ENCODE results near the gene SPHKAP.
"Not testable (repeated sequence)": the region's sequence is repeated elsewhere in the genome, so short reads cannot be mapped to it uniquely, and the experiment has no call there.

Gene SPHKAP

DNA sequence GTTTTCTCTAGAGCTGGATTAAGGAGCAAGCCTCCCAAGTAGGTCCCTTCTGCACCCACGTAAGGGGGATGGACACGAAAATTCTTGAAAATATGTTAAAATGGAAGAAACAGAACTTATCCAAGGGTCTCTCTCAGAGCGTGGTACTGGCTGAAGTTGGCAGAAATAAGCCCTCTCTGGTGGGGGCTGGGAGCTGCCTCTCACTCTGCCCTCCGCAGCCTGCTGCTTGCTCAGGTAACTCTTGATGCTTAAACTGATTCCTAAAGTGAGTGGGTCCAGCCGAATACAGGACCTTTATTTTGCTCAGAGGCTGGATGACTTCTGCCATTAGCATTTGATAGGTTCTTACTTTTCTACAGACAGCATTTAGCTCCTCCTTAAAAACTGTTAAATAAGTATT lies 78.1 kb downstream of the SPHKAP start:
- no peak for DNase-seq (ENCODE audit: low read depth)

DNA sequence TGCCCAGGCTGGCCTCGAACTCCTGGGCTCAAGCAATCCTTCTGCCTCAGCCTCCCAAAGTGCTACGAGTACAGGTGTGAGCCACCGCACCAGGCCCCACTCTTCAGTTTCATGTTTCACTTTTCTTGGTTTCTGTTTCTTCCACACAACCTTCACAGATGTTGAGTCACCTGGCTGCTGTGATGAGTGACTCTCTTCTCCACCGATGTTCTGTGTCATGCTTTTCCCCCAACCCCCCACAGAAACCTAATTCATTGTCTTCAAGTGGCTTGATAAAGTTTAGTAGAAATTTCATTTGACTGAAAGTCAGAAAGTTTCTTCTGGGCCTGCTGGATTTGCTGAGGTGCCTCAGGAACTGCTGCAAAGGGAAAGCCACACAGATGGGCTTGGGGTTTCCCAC lies 78.5 kb downstream of the SPHKAP start:
- DNase-seq (ENCODE audit: low read depth) = no peak

DNA sequence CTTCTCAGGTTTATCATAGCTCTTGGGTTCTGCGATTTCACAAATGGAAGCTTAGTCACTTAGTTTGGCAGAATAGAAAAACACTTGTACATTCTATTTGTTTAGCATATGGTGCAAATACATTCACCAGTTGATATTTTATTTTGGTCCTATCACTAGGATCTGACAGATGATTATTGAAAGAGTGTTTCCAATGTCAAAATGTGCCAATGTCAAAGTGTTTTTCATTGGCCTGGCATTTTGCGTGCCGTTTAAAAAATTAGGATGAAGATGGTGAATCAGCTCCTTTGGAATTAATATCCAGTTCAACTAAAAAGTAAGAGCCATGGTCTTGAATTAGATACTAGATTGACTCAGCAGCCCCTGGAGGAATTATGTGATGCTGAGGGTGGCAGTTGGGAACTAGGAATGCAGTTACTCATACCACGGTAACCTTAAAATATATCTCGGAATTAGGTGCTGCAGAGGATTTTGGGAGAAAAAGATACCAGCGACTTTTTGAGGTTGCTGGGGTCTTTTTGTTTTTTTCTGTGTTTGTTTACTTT lies 87.0 kb downstream of the SPHKAP start:
- DNase-seq (ENCODE audit: low read depth) = no peak

DNA sequence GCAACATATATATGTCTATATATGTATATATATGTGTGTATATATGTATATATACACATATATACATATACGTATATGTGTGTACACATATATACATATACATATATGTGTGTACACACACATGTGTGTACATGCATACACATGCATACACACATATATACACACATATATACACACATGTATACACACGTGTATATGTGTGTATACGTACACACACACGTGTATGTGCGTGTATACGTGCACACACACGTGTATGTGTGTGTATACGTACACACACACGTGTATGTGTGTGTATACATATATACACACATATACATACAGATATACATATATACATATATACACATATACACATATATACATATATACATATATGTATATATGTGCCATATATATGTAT lies 89.4 kb downstream of the SPHKAP start:
- no peak for DNase-seq (ENCODE audit: low read depth)

DNA sequence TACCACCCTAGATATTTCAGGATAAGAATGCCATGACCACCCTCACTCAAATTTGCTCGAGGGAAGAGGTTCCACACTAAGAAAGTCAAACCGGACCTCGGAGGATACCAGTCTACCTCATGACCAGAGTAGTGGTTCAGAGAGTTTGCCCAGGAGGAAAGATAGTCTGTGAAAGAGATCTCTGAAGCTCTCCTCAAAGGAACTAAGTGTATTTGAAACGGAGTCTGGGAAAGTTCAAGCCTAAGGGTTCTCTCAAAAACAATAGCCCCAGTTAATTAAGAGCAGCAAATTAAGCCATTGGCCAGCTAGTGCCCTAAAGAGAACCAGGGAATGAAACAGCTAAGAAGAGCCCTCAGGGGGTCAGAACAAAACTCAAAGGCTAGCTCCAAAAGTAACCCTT lies 94.9 kb downstream of the SPHKAP start:
- no peak for DNase-seq (ENCODE audit: low read depth)

DNA sequence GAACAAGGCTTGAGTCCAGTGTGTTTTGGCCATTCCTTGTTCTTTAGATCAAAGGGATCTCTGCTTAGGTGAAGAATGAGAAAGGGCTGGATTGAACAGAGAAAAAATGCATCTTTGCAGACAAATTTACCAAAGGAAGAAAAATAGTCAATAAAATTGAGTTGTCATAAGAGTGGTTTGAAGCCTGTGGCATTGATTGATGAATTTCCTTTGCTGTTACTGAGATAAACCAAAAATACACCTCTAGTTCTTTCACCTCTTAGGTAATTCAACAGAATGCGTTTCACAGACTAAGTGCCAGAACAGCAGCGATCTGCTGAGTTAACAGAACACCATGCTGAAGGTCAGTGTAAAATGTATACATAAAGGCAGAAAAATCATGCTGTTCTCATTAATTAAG lies 96.8 kb downstream of the SPHKAP start:
- no peak for DNase-seq (ENCODE audit: low read depth)

DNA sequence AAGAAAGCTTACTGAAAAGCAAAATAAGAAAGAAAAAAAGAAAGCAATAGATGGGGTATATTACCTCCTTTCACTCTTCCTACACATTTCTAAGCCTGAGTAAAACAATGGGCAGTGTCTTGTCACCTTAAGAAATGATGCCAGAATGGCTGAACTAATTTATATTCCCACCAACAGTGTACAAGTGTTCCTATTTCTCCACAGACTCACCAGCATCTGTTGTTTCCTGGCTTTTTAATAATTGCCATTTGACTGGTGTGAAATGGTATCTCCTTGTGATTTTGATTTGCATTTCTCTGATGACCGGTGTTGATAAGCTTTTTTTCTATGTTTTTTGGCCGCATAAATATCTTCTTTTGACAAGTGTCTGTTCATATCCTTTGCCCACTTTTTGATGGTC lies 98.4 kb downstream of the SPHKAP start:
- DNase-seq (ENCODE audit: low read depth) = no peak

DNA sequence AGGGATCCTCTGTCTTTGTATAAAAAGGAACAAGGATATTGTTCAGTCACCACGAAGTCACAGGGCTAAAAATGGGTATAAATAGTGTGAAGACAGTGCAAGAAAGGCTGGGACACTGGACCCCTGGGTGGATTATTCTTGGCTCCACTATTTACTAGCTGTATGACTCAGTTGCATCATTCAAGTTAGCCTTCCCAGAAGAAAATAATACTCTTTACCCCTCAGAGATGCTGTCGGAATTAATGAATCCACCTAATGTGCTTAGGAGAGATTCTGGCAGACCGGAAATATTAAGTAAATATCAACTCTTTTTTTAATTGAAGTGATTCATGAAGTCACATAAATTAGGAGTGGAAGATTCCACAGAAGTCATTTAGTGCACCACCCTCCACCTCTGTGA lies 98.9 kb downstream of the SPHKAP start:
- no peak for DNase-seq (ENCODE audit: low read depth)

DNA sequence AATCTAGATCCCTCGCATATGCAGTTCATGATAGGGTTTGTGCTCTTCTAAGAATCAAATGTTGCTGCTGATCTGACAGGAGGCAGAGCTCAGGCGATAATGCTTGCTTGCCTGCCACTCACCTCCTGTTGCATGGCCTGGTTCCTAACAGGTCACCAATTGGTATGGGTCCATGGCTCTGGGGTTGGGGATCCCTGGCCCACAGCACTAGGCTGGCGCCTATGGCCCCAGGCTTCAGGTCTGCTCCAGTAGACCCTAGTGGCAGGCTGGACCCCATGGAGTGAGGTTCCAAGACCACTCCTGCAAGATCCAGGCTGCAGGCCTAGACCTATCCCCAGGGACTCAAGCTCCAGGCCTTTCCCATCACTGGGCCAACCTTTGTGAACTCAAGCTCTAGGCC lies 102.3 kb downstream of the SPHKAP start:
- no peak for DNase-seq (ENCODE audit: low read depth)

DNA sequence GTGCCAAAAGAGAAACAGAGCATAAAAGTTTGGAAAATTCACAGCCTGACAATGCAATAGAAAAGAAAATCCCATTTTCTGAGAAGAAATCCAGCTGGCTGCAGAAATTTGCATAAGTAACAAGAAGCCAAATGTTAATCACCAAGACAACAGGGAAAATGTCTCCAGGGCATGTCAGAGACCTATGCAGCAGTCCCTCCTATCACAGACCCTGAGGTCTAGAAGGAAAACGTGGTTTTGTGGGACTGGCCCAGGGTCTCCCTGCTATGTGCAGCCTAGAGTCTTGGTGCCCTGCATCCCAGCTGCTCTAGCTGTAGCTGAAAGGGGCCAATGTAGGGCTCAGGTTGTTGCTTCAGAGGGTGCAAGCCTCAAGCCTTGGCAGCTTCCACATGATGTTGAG lies 104.8 kb downstream of the SPHKAP start:
- DNase-seq (ENCODE audit: low read depth) = not testable (repeated sequence)

DNA sequence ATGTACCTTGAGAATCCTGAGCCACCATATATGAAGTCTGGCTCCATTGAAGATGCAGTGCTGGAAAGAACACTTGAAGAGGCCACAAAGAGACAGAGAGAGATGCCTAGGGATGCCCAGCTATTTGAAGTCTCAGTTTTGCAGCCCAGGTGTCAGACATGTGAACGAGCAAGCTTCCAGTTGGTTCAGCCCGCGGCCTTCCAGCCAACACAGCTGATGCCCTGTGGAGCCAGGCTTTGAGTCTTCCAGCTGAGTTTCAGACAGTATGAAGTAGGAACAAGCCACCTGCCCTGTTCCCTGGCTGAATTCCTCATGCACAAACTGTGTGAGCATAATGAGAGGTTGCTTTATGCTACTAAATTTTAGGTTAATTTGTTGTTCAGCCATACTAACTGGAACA lies 108.8 kb downstream of the SPHKAP start:
- DNase-seq (ENCODE audit: low read depth) = no peak

DNA sequence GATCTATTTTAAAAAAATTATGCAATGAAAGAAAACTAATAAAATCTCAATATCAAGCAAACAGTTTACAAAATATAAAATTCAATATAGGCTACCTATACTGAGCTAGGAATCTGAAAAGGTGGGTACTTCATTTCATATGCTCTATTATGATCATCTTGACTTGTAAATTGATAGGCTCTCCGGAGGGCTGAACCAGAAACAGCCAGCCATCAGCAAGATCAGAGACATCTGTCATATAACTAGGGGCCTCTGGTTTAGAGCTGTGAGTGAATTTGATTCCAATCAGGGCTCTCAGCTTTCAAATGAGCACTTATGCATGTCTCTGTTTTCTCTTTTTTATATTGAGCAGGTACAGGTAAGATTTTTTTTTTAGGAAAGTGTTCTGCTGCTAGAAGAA lies 114.2 kb downstream of the SPHKAP start:
- DNase-seq (ENCODE audit: low read depth) = no peak

DNA sequence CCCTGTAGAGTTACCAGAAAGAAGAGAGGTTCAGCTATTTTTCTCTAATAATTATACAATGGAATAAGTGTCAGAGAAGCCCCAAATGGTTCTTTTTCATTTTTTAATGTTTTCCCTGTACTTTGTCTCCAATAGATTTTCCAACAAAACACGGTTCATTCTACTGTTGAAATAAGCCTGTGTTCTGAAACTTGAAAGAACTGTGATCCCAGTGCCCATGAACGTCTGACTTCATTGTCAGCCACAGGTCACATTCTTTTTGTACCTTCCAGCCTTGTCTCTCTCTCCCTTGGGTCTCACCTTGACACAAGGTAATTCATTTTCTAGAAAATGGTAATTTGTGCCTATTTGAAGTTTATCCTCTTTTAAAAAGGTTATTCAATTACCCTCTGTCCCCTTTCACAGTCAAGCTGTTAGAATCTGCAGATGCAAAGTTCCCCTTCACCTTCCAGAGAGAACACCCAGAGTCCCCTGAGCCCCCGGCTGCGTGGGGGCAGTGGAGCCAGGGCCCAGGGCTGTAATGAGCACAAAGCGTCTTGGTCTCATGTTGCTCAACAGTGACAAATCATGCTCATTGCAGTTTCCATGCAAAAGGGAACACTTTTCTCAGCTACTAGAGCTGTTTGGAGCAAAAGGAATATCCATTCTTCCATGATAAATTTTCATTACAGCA lies 115.2 kb downstream of the SPHKAP start:
- DNase-seq (ENCODE audit: low read depth) = no peak

DNA sequence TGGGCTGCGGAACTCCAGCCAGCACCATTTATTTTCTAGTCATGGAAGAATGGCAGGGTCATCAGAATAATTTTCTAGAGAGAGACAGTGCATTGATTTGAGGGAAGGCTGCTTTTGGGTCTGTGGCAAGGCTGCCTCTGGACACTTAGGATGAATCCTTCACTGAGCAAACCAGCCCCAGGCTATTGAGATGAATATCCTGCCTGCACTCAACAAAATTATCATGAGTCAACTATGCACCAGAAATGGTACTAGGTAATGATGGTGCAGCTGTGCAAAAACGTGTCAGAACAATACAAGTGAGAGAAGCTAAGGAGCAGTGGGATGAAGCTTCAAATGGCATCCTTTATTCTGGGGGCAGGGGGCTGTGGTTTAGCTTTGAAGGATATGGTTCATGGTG lies 115.8 kb downstream of the SPHKAP start:
- no peak for DNase-seq (ENCODE audit: low read depth)

DNA sequence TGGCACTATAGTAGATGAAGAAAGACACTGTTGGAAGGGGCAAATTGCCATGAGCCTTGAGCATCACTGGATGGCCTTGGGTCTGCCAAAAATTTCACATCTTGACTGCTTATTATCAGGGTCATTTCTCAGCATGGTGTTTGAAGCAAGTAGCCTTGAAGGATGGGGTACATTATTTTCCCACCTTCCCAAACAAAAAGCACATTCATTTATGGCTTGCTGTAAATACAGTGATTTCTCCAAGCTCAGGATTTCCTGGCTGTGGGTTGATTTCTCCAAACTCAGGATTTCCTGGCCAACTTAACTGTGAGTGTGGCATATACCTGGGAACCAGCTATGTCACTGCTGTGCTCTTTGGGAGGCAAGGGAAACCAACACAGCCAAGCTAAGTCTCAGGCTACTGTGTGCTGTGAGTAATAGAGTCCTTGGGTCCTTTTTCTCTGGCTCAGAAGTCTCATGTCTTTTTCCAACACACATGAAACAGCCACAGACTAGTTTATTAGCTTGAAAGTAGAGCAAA lies 116.6 kb downstream of the SPHKAP start:
- DNase-seq (ENCODE audit: low read depth) = no peak

DNA sequence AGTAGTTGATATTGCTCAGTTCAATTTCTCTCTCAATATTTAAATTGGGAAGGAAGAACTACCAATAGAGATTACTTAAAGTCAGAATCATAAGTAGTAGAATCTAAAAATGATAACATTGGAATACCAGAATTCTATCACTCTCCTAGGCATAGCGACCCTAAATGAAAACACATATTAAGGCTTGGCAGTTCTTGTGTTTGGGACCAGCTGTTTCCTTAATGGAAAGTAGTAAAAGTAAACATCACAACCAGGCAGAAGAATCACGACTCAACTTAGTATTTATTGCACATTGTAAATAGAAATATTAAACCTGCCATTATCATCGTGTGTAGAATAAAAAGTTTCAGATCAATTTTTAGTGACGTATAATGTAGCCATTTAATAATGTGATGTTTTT lies 117.5 kb downstream of the SPHKAP start:
- no peak for DNase-seq (ENCODE audit: low read depth)

DNA sequence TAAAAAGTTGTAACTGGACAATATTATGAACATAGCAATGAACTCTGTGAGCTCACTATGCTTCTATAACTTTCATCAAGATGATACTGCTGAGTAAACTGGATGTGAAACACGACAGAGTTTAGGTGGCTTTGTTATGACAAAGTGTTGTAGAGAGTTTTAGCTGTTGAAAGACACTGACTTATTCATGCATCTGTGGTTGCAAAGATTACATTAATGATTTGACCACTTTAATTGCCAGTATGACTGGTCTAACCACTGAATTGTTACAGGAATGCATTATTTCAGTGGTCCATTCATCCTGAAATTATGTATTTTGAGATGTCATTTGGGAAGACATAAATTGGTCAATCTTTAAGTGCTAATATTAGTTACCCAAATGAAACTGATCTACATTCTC lies 117.9 kb downstream of the SPHKAP start:
- no peak for DNase-seq (ENCODE audit: low read depth)

DNA sequence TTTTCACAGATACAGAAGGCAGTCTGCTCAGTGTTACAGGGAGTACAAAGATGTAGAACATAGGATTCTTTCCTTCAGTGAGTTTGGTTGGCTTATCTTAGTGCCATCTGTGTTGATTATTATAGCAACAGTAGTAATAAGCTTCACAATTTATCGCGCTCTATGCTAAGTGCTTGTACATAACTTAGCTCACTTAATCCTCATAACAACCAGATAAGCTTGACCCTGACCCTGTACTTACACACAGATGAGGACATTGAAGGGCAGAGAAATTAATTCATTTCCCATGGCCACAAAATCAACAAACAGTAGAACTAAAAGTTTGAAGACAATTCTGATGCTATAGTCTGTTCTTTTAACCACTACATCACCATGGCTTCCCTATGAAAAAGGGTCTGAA lies 121.8 kb downstream of the SPHKAP start:
- no peak for DNase-seq (ENCODE audit: low read depth)

DNA sequence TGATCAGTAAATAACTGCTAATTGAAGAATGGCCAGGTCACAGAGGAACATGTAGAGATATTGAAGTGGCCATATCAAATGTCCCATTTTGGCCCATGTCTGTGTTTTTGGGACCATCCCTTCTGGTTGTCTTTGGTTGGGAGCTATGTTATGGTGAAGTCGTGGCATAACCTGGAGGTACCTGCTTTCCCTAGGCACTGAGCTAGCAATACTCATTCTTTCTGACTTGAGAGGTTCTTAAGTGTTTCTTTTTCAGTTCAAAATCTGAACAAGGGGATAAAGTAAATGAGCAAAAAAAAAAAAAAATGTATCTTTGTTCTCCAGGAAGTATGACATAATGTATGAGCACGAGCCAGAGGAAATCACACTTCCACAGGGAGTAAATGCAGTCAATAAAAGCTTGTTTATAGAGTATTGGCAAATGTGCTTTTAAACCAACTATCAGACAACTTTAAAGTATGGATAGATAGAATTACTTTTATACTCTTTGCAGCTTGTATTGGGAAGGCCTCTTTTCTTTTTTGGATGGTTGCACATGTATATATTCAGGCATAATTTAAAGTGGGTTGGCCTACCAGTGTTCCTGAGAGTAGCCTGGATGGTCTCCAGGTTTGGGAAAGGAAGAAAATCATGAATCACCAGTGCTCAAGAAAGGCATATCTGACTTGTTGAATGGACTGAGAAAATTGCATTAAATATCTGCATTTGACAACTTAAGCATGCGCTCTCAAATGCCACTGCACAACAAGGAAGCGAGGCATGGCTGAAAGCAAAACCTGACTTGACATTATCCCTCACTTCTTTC lies 125.0 kb downstream of the SPHKAP start:
- no peak for DNase-seq (ENCODE audit: low read depth)

DNA sequence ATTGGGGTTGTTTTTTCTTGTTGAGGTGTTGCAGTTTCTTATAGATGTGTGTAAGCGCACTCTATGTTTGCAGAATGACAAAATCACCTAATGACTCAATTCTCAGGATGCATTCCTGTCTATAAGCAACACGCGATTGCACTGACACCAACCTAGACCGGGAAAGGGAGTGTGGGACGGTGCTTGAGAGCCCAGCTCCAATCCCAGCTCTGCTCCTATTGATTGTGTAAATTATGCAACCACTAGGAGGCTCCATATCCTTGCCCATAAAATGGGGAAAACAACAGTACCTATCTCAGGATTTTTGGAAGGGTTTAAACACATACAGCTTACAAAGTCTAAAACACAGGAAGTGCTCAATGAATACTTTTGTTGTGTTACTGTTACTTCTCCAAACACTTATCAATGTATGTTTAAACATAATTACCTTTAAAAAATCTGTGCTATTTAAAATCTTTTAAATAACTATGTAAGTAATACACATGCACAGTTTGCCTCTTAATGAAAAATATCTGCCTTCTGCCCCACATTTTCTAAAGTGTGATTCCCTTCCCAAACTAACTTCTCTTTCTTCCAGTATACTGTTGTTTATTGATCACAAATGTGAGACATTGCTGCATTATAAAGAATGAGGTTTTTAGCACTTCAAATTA lies 132.5 kb downstream of the SPHKAP start:
- DNase-seq (ENCODE audit: low read depth) = no peak

DNA sequence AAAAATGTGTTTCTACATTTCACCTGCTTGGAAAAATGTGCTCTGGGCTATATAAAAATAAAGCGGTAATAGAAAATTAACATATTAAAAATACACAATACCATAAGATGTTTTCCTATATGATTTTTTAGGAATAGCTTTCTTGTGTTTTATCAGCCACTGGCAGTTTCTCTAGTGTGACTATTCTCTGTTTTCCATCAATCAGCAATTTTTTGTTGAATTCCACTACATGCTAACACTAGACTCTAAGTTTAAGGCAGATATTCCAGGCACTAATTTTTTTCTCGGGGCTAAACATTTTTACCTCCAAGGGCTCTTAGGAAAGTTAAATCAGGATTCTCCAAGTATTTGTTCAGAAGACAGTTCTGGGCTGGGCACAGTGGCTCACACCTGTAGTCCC lies 140.5 kb downstream of the SPHKAP start:
- no peak for DNase-seq (ENCODE audit: low read depth)

DNA sequence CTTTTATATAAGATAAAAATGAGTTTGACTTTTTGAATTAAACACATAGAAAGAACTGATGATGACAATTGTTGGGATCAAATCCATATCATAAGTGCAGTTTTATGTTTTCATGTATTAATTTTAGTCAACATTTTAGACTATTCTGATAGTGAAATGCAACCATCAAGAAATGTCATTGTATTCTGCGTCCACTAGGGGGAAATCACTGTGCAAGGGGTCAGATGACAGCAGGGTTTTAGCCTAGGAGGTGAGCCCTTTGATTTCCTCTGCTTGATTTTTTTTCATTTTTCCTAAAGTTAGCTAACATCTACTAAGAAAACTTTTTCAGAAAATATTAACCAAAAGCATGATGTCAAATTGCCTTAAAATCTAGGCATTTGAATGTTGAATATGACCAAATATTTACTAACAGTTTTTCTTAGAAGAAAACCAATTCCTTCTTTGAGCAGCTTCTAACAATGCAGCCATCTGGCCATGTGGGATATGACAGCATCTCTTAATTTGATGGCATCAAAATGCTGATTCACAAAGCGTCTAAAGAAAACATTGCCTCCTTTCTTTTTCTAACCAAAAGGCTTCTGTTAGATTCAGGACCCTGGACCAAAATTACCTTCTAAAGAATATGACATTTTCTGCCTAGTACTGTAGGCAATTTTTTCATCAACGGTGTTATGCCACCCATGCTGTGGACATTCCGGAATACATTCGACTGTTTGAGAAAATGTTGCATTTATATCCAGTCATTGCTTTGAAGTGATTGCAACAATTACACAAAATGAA lies 141.5 kb downstream of the SPHKAP start:
- DNase-seq (ENCODE audit: low read depth) = no peak

Measured in T-helper 22 cell (primary cell).